Measurements from ENCODE around the gene DNAH8. TPM values are rescaled to one million over a fixed set of nuclear protein-coding genes. Genes with fewer than 3 reads are reported as not detected.

Gene DNAH8
- total RNA-seq, 1 donor from 2014 or later = 0.03 TPM

- intact Hi-C loops (cut with DNase I) = no loop called here
- Histone ChIP-seq H3K9me3 (no peaks in the 10 kb centered on the region), H3K27ac (no peak overlapping the region), H3K4me1 (no peaks in the 10 kb centered on the region), H3K36me3 (no peaks in the 10 kb centered on the region), H3K4me3 (no peak overlapping the region), H3K27me3 (ENCODE audit: low read depth) (no peaks in the 10 kb centered on the region)
- no peak for TF ChIP-seq CTCF (IDR thresholded peaks at IDR 0.05)
- no peak for ATAC-seq
- DNase-seq = no peak
Observed at GRCh38 chr6:38847497-38847896, 132.4 kb downstream of the DNAH8 start.

- intact Hi-C loops (cut with DNase I) = no loop called here
- ATAC-seq = no peak
Observed at GRCh38 chr6:38848760-38849159, 133.6 kb downstream of the DNAH8 start.

GRCh38 chr6:38852215-38852614 is 137.1 kb downstream of the DNAH8 start:
- no peaks in the 10 kb centered on the region for H3K36me3 ChIP-seq
- H3K27me3 ChIP-seq (ENCODE audit: low read depth) = no peaks in the 10 kb centered on the region
- no peak for ATAC-seq
- H3K4me1 ChIP-seq = no peaks in the 10 kb centered on the region
- no peak for TF ChIP-seq CTCF (IDR thresholded peaks at IDR 0.05)
- H3K9me3 ChIP-seq = no peaks in the 10 kb centered on the region
- no peak for DNase-seq
- H3K4me3 ChIP-seq = no peak overlapping the region
- H3K27ac ChIP-seq = no peak overlapping the region
- intact Hi-C loops (cut with DNase I) = no loop called here

More at GRCh38 chr6:38848760-38849159, 133.6 kb downstream of the DNAH8 start:
- H3K9me3 ChIP-seq = no peaks in the 10 kb centered on the region
- no peaks in the 10 kb centered on the region for H3K36me3 ChIP-seq
- no peak overlapping the region for H3K4me3 ChIP-seq
- no peak for TF ChIP-seq CTCF (IDR thresholded peaks at IDR 0.05)
- H3K4me1 ChIP-seq = no peaks in the 10 kb centered on the region
- H3K27ac ChIP-seq = no peak overlapping the region
- DNase-seq = no peak
- no peaks in the 10 kb centered on the region for H3K27me3 ChIP-seq (ENCODE audit: low read depth)

- intact Hi-C loops (cut with DNase I) = no loop called here
- Histone ChIP-seq H3K4me3 (no peak overlapping the region), H3K27me3 (ENCODE audit: low read depth) (no peaks in the 10 kb centered on the region), H3K4me1 (no peaks in the 10 kb centered on the region), H3K27ac (no peak overlapping the region), H3K36me3 (no peaks in the 10 kb centered on the region), H3K9me3 (no peaks in the 10 kb centered on the region)
- TF ChIP-seq CTCF (IDR thresholded peaks at IDR 0.05) = no peak
- no peak for ATAC-seq
- no peak for DNase-seq
Observed at GRCh38 chr6:38853236-38853635, 138.1 kb downstream of the DNAH8 start.

GRCh38 chr6:38856492-38856891 is 141.4 kb downstream of the DNAH8 start:
- H3K36me3 ChIP-seq = no peaks in the 10 kb centered on the region
- no peak for ATAC-seq
- intact Hi-C loops (cut with DNase I) = no loop called here
- no peak overlapping the region for H3K4me3 ChIP-seq
- no peak for TF ChIP-seq CTCF (IDR thresholded peaks at IDR 0.05)
- no peaks in the 10 kb centered on the region for H3K4me1 ChIP-seq
- no peak for DNase-seq
- no peak overlapping the region for H3K27ac ChIP-seq
- H3K9me3 ChIP-seq = no peaks in the 10 kb centered on the region
- no peaks in the 10 kb centered on the region for H3K27me3 ChIP-seq (ENCODE audit: low read depth)

GRCh38 chr6:38857815-38858214 is 142.7 kb downstream of the DNAH8 start:
- DNase-seq (no peak), ATAC-seq (no peak)
- Histone ChIP-seq H3K27me3 (ENCODE audit: low read depth) (no peaks in the 10 kb centered on the region), H3K4me1 (no peaks in the 10 kb centered on the region), H3K4me3 (no peak overlapping the region), H3K36me3 (no peaks in the 10 kb centered on the region), H3K27ac (no peak overlapping the region), H3K9me3 (no peaks in the 10 kb centered on the region)
- intact Hi-C loops (cut with DNase I) = no loop called here
- TF ChIP-seq CTCF (IDR thresholded peaks at IDR 0.05) = no peak
